HUES64 (cell line): ENCODE results near the gene SFT2D1.

ENCODE experiments used
- H3K27ac ChIP-seq: 2 replicates; pipeline ENCODE4 v1.7.0; 2013; ENCODE audit warnings: low read depth, low read length, inconsistent platforms
- H3K27me3 ChIP-seq: 2 replicates; pipeline ENCODE4 v1.6.1; 2013; ENCODE audit warnings: mild to moderate bottlenecking, low read length; ENCODE audit not compliant: insufficient read depth
- H3K36me3 ChIP-seq: 2 replicates; pipeline ENCODE4 v1.6.1; 2013; ENCODE audit warnings: mild to moderate bottlenecking, low read length; ENCODE audit not compliant: insufficient read depth
- H3K4me1 ChIP-seq: 2 replicates; pipeline ENCODE4 v1.6.1; 2013; ENCODE audit warnings: mild to moderate bottlenecking, low read length, moderate library complexity; ENCODE audit not compliant: insufficient read depth
- H3K4me3 ChIP-seq: 2 replicates; pipeline ENCODE4 v1.5.1; 2013; ENCODE audit warnings: mild to moderate bottlenecking, low read length, moderate library complexity
- H3K9ac ChIP-seq: 2 replicates; pipeline ENCODE4 v1.6.1; 2013; ENCODE audit warnings: mild to moderate bottlenecking, low read depth, low read length
- H3K9me3 ChIP-seq: 2 replicates; pipeline ENCODE4 v1.6.1; 2013; ENCODE audit warnings: low read depth, low read length; ENCODE audit not compliant: insufficient read depth
- WGBS: fragments of 150-250, 120-280 bp; methylation state at CpG from one replicate; pipeline ENCODE4 v1.1.7; 2013; ENCODE audit warnings: missing lambda C conversion rate; 5-methylcytosine and 5-hydroxymethylcytosine counted together

The SFT2D1 gene

DNA sequence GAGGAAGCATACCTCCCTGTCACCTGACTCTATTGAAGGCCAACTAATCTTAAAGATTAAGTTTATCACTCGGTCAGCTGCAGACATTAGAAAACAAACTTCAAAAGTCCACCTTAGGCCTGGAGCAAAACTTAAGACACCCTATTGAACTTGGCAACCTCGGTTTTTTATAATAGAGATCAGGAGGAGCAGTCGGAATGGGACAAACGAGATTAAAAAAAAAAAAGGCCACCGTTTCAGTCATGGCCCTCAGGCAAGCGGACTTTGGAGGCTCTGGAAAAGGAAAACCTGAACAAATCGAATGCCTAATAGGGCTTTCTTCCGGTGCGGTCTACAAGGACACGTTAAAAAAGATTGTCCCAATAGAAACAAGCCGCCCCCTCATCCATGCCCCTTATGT lies 26.9 kb downstream of the SFT2D1 start:
- H3K36me3 ChIP-seq, result peaks cover 10% of the 10 kb centered on the region
- WGBS, result 91% methylated on average over 11 of the region's 11 CpGs
- peaks cover 10% of the 10 kb centered on the region for H3K27me3 ChIP-seq
- no peak overlapping the region for H3K27ac ChIP-seq
- H3K9ac ChIP-seq, result no peak overlapping the region
- no peak overlapping the region for H3K4me3 ChIP-seq
- no peaks in the 10 kb centered on the region for H3K9me3 ChIP-seq
- H3K4me1 ChIP-seq, result peaks cover 6% of the 10 kb centered on the region

DNA sequence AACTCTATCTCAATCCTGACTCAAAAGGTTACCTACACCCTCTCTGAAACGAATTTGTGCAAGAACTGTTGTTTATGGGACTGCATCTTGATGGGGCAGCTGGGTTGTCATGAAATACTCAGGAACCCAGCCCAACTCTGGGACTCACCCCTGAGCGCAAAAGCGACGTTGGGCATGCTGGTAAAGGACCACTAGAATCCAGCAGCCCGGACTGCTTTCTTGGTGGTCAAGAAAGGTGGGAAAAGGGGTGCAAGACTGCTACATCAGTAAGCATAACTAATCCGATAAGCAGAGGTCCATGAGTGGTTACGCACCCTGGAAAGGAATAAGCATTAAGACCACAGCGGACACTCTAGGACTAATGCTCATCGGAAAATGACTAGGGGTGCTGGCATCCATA lies 27.9 kb downstream of the SFT2D1 start:
- Histone ChIP-seq H3K27me3 (peaks cover 20% of the 10 kb centered on the region), H3K4me3 (no peak overlapping the region), H3K27ac (no peak overlapping the region), H3K4me1 (peaks cover 6% of the 10 kb centered on the region), H3K9me3 (no peaks in the 10 kb centered on the region), H3K9ac (no peak overlapping the region), H3K36me3 (peaks cover 2% of the 10 kb centered on the region; the same call in 1 of the 2 replicates)
- WGBS, result 88% methylated on average over 7 of the region's 9 CpGs

DNA sequence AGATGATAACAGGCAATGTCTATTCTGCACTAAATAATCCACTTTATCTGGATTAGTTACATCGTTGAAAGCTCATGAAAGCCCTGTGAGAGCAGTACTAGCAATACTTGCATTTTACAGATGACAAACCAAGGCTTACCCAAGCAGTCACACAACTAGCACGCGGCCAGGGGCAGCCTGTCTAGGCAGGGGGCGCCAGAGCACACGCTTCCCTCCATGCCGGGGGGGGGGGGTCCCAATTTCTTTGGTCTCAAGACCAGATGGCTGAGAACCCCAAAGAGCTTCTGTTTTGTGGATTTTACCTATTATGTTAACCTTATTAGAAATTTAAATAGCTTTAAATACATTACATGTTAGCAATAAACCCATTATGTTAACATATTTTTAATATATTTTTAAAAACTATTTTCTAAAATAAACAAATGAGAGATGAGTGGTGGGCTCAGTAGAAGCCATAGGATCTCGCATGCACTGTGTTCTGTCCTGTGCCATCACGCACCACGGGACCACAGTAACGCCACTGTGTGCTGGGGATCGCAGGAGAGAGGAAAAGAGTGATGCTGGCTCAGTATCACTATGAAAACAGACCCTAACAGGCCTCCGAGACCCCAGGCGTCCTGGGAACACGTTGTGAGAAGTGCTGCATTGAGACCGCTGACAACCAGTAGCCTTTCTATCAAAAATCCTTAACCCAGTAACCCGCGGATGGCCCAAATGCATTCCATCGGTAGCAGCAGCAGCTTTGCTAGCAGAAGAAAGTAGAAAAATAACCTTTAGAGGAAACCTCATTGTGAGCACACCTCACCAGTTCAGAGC lies 28.9 kb downstream of the SFT2D1 start:
- H3K36me3 ChIP-seq, result no peaks in the 10 kb centered on the region
- no peak overlapping the region for H3K9ac ChIP-seq
- H3K4me3 ChIP-seq, result no peak overlapping the region
- peaks cover 12% of the 10 kb centered on the region for H3K4me1 ChIP-seq
- H3K27me3 ChIP-seq, result peaks cover 29% of the 10 kb centered on the region
- no peaks in the 10 kb centered on the region for H3K9me3 ChIP-seq
- WGBS, result 55% methylated on average over 18 of the region's 18 CpGs
- no peak overlapping the region for H3K27ac ChIP-seq

DNA sequence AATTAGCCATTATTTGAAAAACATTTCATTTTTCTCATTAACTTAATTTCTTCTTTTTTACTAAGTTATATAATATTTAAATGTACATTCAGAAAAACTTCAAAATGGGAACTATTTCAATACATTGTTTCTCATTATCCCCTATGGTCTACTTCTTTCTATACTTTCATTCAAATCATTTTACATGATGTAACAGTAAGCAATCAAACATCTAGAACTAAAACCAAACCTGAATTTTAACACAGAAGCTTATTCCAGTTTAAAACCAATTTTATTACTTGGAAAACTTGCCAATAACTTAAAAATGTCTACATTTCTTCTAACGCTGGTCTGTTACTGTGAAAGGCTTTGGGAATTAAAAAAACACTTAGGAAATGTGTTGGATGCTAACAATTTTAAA lies 29.5 kb downstream of the SFT2D1 start:
- peaks cover 12% of the 10 kb centered on the region for H3K4me1 ChIP-seq
- no peaks in the 10 kb centered on the region for H3K9me3 ChIP-seq
- 100% methylated on average over 1 of the region's 1 CpG for WGBS
- no peak overlapping the region for H3K9ac ChIP-seq
- no peak overlapping the region for H3K27ac ChIP-seq
- H3K27me3 ChIP-seq, result peaks cover 36% of the 10 kb centered on the region
- no peak overlapping the region for H3K4me3 ChIP-seq
- H3K36me3 ChIP-seq, result no peaks in the 10 kb centered on the region

DNA sequence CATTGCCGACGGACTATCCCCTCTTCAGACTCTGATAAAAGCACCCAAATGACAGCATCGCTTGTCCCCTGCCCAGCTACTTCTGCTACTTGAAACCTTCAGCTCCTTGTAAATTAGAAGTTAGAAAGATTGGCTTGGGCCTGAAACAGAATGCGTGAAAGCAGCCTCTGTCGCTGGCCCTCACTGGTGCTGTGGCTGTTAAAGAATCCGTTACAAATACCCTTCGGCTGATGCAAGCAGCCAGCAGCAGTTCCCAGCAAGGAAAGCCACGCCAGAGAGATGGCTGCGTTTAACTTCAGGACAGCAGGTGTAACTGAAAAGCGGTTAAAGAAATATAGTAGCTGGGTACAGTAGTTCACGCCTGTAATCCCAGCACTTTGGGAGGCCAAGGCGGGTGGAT lies 31.7 kb downstream of the SFT2D1 start:
- Histone ChIP-seq H3K9me3 (no peaks in the 10 kb centered on the region), H3K4me1 (peaks cover 12% of the 10 kb centered on the region), H3K36me3 (no peaks in the 10 kb centered on the region), H3K27ac (no peak overlapping the region), H3K27me3 (peaks cover 58% of the 10 kb centered on the region), H3K4me3 (no peak overlapping the region), H3K9ac (no peak overlapping the region)
- 83% methylated on average over 12 of the region's 12 CpGs for WGBS

DNA sequence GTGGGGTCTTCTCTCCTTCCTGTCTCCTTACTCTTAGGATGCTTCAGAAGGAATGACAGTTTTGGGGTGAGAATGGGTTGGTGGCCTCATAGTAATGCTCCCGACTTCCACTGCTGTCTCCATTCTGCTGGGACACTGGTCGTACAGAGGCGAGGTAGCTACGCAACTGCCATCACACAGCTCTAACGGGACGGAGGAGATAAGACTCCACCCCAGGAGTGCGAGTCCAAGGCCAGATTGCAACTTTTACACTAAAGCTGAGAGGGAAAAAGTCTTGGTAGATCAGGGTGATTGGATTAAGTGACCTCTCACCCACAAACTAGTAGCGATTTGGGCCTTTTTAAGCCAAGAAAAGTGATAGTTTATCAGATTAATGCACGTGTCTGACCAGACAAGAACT lies 32.4 kb downstream of the SFT2D1 start:
- 93% methylated on average over 9 of the region's 9 CpGs for WGBS

DNA sequence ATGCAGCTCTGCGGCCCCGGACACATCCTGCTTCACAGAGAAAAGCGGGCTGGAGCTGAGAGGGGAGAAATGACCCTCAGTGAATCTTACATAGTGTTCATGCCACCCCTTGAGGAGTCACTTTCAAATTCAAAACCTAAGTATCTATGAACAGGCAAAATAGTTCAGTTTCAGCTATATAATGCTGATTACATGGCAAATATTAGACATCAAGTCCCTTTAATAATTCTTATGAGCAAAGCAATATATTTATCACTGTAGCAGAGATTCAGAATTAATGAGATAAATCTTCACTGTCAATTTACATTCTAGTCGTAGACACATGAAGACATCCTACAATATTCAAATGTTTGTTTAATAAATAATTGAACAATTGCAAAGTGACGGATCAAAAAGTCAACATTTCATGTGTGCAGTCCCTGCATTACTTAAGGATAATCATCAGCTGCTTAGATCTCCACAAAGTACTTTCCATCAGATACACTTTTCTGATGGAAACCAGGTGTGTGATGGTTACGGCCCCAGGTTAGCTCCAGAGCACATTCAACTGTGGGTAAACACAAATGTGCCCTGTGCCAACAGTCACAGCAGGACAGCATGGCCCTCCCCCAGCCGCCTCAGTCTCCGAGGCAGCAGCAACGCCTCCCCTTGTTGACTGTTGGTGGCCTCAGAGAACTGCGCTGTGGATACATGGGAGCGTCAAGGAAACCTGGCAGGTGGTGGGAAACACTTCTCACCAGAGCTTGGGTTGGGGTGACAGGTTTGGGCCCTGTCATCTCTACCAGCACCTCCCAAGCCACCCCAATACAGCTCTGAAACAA lies 33.4 kb downstream of the SFT2D1 start:
- Histone ChIP-seq H3K9me3 (no peaks in the 10 kb centered on the region), H3K9ac (no peak overlapping the region), H3K4me1 (peaks cover 7% of the 10 kb centered on the region), H3K27me3 (peaks cover 74% of the 10 kb centered on the region), H3K27ac (no peak overlapping the region), H3K4me3 (peak overlapping the region; percentile 51), H3K36me3 (no peaks in the 10 kb centered on the region)
- WGBS, result 38% methylated on average over 11 of the region's 11 CpGs

More for the DNA sequence above, 32.4 kb downstream of the SFT2D1 start:
- no peak overlapping the region for H3K9ac ChIP-seq
- no peaks in the 10 kb centered on the region for H3K36me3 ChIP-seq
- peaks cover 64% of the 10 kb centered on the region for H3K27me3 ChIP-seq
- H3K4me1 ChIP-seq, result peaks cover 12% of the 10 kb centered on the region
- H3K4me3 ChIP-seq, result no peak overlapping the region
- no peak overlapping the region for H3K27ac ChIP-seq
- H3K9me3 ChIP-seq, result no peaks in the 10 kb centered on the region

DNA sequence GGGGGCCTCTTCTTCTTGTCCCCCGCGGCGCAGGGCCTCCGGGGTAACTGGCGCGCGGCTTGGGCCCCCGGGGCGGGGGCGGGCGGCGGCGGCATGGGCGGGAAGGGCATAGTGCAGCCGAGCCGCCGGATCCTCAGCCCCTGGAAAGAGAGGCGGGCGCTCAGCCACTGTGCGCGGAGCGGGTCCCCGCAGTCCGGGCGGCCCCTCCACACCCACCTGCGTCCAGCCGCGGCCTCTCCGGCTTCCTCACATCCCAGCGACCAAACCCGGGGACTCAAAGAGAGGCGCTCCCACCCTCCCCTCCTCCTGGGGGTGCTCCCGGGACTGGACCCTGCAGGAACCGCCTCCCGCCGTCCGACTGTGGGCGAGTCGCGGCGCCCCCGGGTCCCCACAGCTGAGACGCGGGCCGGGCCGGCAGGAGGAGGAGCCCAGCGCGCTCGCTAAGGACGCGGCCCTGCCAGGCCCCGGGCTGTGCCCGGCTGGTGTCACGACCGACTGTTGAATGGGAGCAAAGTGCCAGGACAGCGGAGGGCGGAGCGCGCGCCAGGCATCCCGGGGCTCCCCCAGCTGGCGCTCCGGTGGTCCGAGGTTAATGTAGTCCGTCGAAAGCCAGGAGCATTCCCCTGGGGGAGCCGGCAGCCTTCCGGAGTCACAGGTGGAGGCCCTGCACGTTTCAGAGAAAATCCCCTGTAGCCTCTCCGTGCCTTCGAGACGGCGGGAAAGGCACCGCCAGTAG lies 34.1 kb downstream of the SFT2D1 start, which contains the start of gene PRR18:
Gene PRR18 (minus strand): TSS at position 360 of the 736 bp plus-strand sequence. CDS start 250 bp downstream, at position 110.
- under 1% methylated on average over 74 of the region's 74 CpGs for WGBS
- Histone ChIP-seq H3K4me3 (peak within 1 kb of the TSS; percentile 51), H3K9ac (no peak within 1 kb of the TSS; the same call in 1 of the 2 replicates)

DNA sequence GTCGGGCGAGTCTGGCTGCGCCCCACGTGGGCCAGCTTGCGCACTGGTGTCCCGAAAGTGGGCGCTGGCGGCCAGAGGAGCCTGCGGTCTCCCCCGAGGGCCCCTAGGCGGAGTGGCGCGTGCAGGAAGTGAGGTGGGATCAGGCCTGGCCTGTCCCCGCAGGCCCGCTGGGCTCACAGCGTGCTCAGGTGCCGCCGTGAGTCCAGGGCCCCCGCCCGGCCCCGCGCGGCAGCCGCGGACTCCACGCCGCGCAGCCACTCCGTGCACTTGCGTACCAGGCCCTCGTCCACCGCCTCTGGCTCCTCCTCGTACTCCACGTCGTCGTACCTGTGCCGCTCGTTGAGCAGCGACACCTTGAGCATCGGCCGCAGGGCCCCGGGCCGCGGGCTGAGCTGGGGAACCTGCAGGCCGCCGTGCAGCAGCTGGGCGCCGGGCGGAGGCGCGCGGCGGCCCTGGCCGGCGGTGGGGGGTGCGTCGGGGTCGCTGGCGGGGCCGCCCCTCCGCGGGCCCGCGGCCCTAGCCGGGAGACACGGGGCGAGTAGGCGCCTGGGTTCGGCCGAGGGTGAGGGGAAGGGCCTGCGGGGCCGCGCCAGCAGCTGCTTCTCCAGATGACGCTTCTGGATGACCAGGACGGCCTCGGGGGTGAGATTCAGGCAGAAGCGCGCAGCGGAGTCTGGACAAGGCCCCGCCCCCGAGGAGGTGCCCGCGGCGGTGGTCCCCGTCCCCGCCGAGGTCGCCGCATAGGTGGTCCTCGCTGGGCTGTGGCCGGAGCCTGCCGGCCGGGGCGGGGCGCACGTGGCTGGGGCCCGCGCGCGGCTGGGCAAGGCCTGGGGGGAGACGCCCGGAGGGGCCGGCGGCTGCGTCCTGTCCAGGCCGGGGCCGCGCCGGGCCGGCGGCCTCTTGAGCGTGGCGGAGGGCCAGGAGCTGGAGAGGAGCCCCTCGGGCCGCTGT lies 35.0 kb downstream of the SFT2D1 start:
- Histone ChIP-seq H3K4me3 (peak overlapping the region; percentile 51), H3K27me3 (peaks cover 74% of the 10 kb centered on the region), H3K9ac (no peak overlapping the region; the same call in 1 of the 2 replicates), H3K9me3 (no peaks in the 10 kb centered on the region), H3K4me1 (peaks cover 6% of the 10 kb centered on the region), H3K27ac (no peak overlapping the region), H3K36me3 (no peaks in the 10 kb centered on the region)
- WGBS, result 4% methylated on average over 115 of the region's 115 CpGs

More for the DNA sequence above, 34.1 kb downstream of the SFT2D1 start, which contains the start of gene PRR18:
- Histone ChIP-seq H3K27ac (no peak within 1 kb of the TSS), H3K9me3 (no peaks in the 10 kb centered on the region), H3K27me3 (peaks cover 74% of the 10 kb centered on the region), H3K4me1 (peaks cover 6% of the 10 kb centered on the region), H3K36me3 (no peaks in the 10 kb centered on the region)
